DND-41 (cell line): Measurements from ENCODE around the gene ANKRD28.

Experiments
- CTCF ChIP-seq: IDR thresholded peaks from 2 replicates; pipeline ENCODE4 v1.5.1; 2012; ENCODE audit warnings: borderline replicate concordance, low read length, moderate library complexity, mild to moderate bottlenecking; ENCODE audit not compliant: poor library complexity, severe bottlenecking; ENCODE audit errors: extremely low read depth
- EZH2 ChIP-seq: IDR thresholded peaks from 3 replicates; pipeline ENCODE4 v1.6.1; 2012; ENCODE audit warnings: borderline replicate concordance, low read depth, mild to moderate bottlenecking, moderate library complexity, low read length, inconsistent platforms; ENCODE audit not compliant: severe bottlenecking

- TF ChIP-seq CTCF (no peak), EZH2 (no peak)
Measured at GRCh38 chr3:15800327-15800726, 2.5 kb upstream of the ANKRD28 start.
